ENCODE data around the gene DNAJC27. TPM values are rescaled to one million over a fixed set of nuclear protein-coding genes. Genes with fewer than 3 reads are reported as not detected.

DNAJC27 gene
- total RNA-seq, 2 donors from 2014 or later: 6.2 to 6.5 TPM

- peaks cover 28% of the 10 kb centered on the region for H3K9me3 Mint-ChIP-seq
- no peak for TF ChIP-seq CTCF (conservative IDR thresholded peaks at IDR 0.05)
- Histone ChIP-seq H3K27me3 (ENCODE audit: control insufficient read depth, insufficient read depth, low read length, poor library complexity, severe bottlenecking) (no peaks in the 10 kb centered on the region), H3K27ac (ENCODE audit: low read depth, low read length) (peak overlapping the region; percentile 37), H3K4me1 (ENCODE audit: control insufficient read depth, insufficient read depth, low read length) (no peaks in the 10 kb centered on the region), H3K4me3 (ENCODE audit: low read length) (peak overlapping the region; percentile 68), H3K36me3 (ENCODE audit: control insufficient read depth, insufficient read depth, low read length) (no peaks in the 10 kb centered on the region), H3K9me3 (ENCODE audit: control insufficient read depth, low read length) (peaks cover 28% of the 10 kb centered on the region), H3K9ac (ENCODE audit: extremely low read depth, low read length, poor library complexity, severe bottlenecking) (no peak overlapping the region)
- no peak for DNase-seq
- peaks cover 9% of the 10 kb centered on the region for H3K36me3 Mint-ChIP-seq (ENCODE audit: low read depth)
- peak overlapping the region; percentile 56 for H3K27ac Mint-ChIP-seq
- peak overlapping the region; percentile 17 for H3K4me3 Mint-ChIP-seq
- no peaks in the 10 kb centered on the region for H3K27me3 Mint-ChIP-seq (ENCODE audit: insufficient read depth)
- H3K4me1 Mint-ChIP-seq: peaks cover 16% of the 10 kb centered on the region
- 88 to 100% methylated on average over 1 of the region's 1 CpG for WGBS, 2 experiments (ENCODE audit: insufficient coverage in 1 of 2, insufficient read length in 1 of 2)
These were observed 22.5 kb upstream of the DNAJC27 start for GRCh38 chr2:24994146-24994724.

- Mint-ChIP-seq H3K4me1 (peaks cover 16% of the 10 kb centered on the region), H3K27me3 (ENCODE audit: insufficient read depth) (peaks cover 3% of the 10 kb centered on the region), H3K36me3 (ENCODE audit: low read depth) (peaks cover 9% of the 10 kb centered on the region), H3K27ac (peak overlapping the region; percentile 56), H3K4me3 (peak overlapping the region; percentile 17), H3K9me3 (peaks cover 28% of the 10 kb centered on the region)
- Histone ChIP-seq H3K9ac (ENCODE audit: extremely low read depth, low read length, poor library complexity, severe bottlenecking) (no peak overlapping the region), H3K4me1 (ENCODE audit: control insufficient read depth, insufficient read depth, low read length) (no peaks in the 10 kb centered on the region), H3K4me3 (ENCODE audit: low read length) (peak overlapping the region; percentile 68), H3K27ac (ENCODE audit: low read depth, low read length) (peak overlapping the region; percentile 37), H3K9me3 (ENCODE audit: control insufficient read depth, low read length) (peaks cover 28% of the 10 kb centered on the region), H3K36me3 (ENCODE audit: control insufficient read depth, insufficient read depth, low read length) (no peaks in the 10 kb centered on the region), H3K27me3 (ENCODE audit: control insufficient read depth, insufficient read depth, low read length, poor library complexity, severe bottlenecking) (no peaks in the 10 kb centered on the region)
- WGBS, 2 experiments (ENCODE audit: insufficient coverage in 1 of 2, insufficient read length in 1 of 2): 59 to 68% methylated on average over 6 of the region's 6 CpGs
- DNase-seq: no peak
- no peak for TF ChIP-seq CTCF (conservative IDR thresholded peaks at IDR 0.05)
These were observed 21.8 kb upstream of the DNAJC27 start for GRCh38 chr2:24993406-24994145.

- WGBS, 2 experiments (ENCODE audit: insufficient coverage in 1 of 2, insufficient read length in 1 of 2): 60 to 77% methylated on average over 1 to 3 of the region's 3 CpGs
- no peak overlapping the region for H3K27ac ChIP-seq (ENCODE audit: low read depth, low read length)
- no peaks in the 10 kb centered on the region for H3K36me3 ChIP-seq (ENCODE audit: control insufficient read depth, insufficient read depth, low read length)
- H3K4me1 ChIP-seq (ENCODE audit: control insufficient read depth, insufficient read depth, low read length): no peaks in the 10 kb centered on the region
- Mint-ChIP-seq H3K27me3 (ENCODE audit: insufficient read depth) (peaks cover 3% of the 10 kb centered on the region), H3K27ac (no peak overlapping the region), H3K9me3 (peaks cover 15% of the 10 kb centered on the region), H3K4me3 (no peak overlapping the region), H3K4me1 (peaks cover 16% of the 10 kb centered on the region), H3K36me3 (ENCODE audit: low read depth) (peaks cover 4% of the 10 kb centered on the region)
- no peaks in the 10 kb centered on the region for H3K27me3 ChIP-seq (ENCODE audit: control insufficient read depth, insufficient read depth, low read length, poor library complexity, severe bottlenecking)
- H3K9me3 ChIP-seq (ENCODE audit: control insufficient read depth, low read length): peaks cover 12% of the 10 kb centered on the region
- no peak for TF ChIP-seq CTCF (conservative IDR thresholded peaks at IDR 0.05)
- DNase-seq: no peak
- H3K9ac ChIP-seq (ENCODE audit: extremely low read depth, low read length, poor library complexity, severe bottlenecking): no peak overlapping the region
- H3K4me3 ChIP-seq (ENCODE audit: low read length): no peak overlapping the region
These were observed 14.6 kb upstream of the DNAJC27 start for GRCh38 chr2:24986372-24986771.
